ENCODE data around the gene CAMSAP3. TPM values are rescaled to one million over a fixed set of nuclear protein-coding genes. Genes with fewer than 3 reads are reported as not detected.
A peak's percentile ranks its signal among the peaks of the same experiment; 100 is the strongest.

CAMSAP3 gene
- total and polyA plus RNA-seq, 2 experiments from 2014 or later: 22.8 to 58.5 TPM

GRCh38 chr19:7597689-7598088 lies 2.0 kb downstream of the CAMSAP3 start:
- WGBS (ENCODE audit: low lambda C conversion rate, missing lambda C conversion rate): 75% methylated on average over 9 of the region's 9 CpGs
- H3K9me2 ChIP-seq (replicated peaks; ENCODE audit: insufficient read depth): no peaks in the 10 kb centered on the region
- no peak overlapping the region for H3K4me3 ChIP-seq
- H4K20me1 ChIP-seq (ENCODE audit: insufficient read depth, poor library complexity, severe bottlenecking): peaks cover 45% of the 10 kb centered on the region
- peaks cover 5% of the 10 kb centered on the region for H3K4me1 ChIP-seq (ENCODE audit: insufficient read depth)
- H3K9me3 ChIP-seq (ENCODE audit: low read depth): no peaks in the 10 kb centered on the region
- no peaks in the 10 kb centered on the region for H3K36me3 ChIP-seq (replicated peaks; ENCODE audit: insufficient read depth, low read depth)
- DNase-seq (ENCODE audit: low spot score): peak; percentile 42
- TF ChIP-seq EZH2phosphoT487 (IDR thresholded peaks at IDR 0.05; ENCODE audit: low read depth, severe bottlenecking, unreplicated experiment) (no peak), CTCF (IDR thresholded peaks at IDR 0.05; ENCODE audit: poor library complexity) (peak; percentile 13)
- peaks cover 47% of the 10 kb centered on the region for H3K79me2 ChIP-seq
- peak overlapping the region; percentile 16 for H3K27ac ChIP-seq
- peak overlapping the region; percentile 89 for H3K4me2 ChIP-seq
- H3K27me3 ChIP-seq: no peaks in the 10 kb centered on the region
- no peak overlapping the region for H2AFZ ChIP-seq

- DNase-seq (ENCODE audit: low spot score): no peak
- H3K79me2 ChIP-seq: peaks cover 52% of the 10 kb centered on the region
- no peaks in the 10 kb centered on the region for H3K9me3 ChIP-seq (ENCODE audit: low read depth)
- no peaks in the 10 kb centered on the region for H3K9me2 ChIP-seq (replicated peaks; ENCODE audit: insufficient read depth)
- WGBS (ENCODE audit: low lambda C conversion rate, missing lambda C conversion rate): 80% methylated on average over 6 of the region's 6 CpGs
- H3K36me3 ChIP-seq (replicated peaks; ENCODE audit: insufficient read depth, low read depth): no peaks in the 10 kb centered on the region
- no peak overlapping the region for H3K4me3 ChIP-seq
- H4K20me1 ChIP-seq (ENCODE audit: insufficient read depth, poor library complexity, severe bottlenecking): peaks cover 50% of the 10 kb centered on the region
- no peak overlapping the region for H2AFZ ChIP-seq
- H3K4me2 ChIP-seq: peak overlapping the region; percentile 89
- H3K27ac ChIP-seq: no peak overlapping the region
- TF ChIP-seq EZH2 (IDR thresholded peaks at IDR 0.05; ENCODE audit: borderline replicate concordance): no peak
- TF ChIP-seq CTCF (IDR thresholded peaks at IDR 0.05; ENCODE audit: poor library complexity): no peak
- TF ChIP-seq EZH2phosphoT487 (IDR thresholded peaks at IDR 0.05; ENCODE audit: low read depth, severe bottlenecking, unreplicated experiment): no peak
- peaks cover 5% of the 10 kb centered on the region for H3K4me1 ChIP-seq (ENCODE audit: insufficient read depth)
- no peaks in the 10 kb centered on the region for H3K27me3 ChIP-seq
These were observed 2.5 kb downstream of the CAMSAP3 start for GRCh38 chr19:7598180-7598579.

GRCh38 chr19:7600721-7601120 lies 5.1 kb downstream of the CAMSAP3 start:
- H3K9me3 ChIP-seq (ENCODE audit: low read depth): no peaks in the 10 kb centered on the region
- peaks cover 5% of the 10 kb centered on the region for H3K4me1 ChIP-seq (ENCODE audit: insufficient read depth)
- no peaks in the 10 kb centered on the region for H3K27me3 ChIP-seq
- H2AFZ ChIP-seq: no peak overlapping the region
- no peak for TF ChIP-seq EZH2phosphoT487 (IDR thresholded peaks at IDR 0.05; ENCODE audit: low read depth, severe bottlenecking, unreplicated experiment)
- TF ChIP-seq EZH2 (IDR thresholded peaks at IDR 0.05; ENCODE audit: borderline replicate concordance): no peak
- H3K9me2 ChIP-seq (replicated peaks; ENCODE audit: insufficient read depth): no peaks in the 10 kb centered on the region
- no peaks in the 10 kb centered on the region for H3K36me3 ChIP-seq (replicated peaks; ENCODE audit: insufficient read depth, low read depth)
- no peak overlapping the region for H3K4me3 ChIP-seq
- no peak for DNase-seq (ENCODE audit: low spot score)
- peaks cover 75% of the 10 kb centered on the region for H4K20me1 ChIP-seq (ENCODE audit: insufficient read depth, poor library complexity, severe bottlenecking)
- no peak overlapping the region for H3K4me2 ChIP-seq
- no peak overlapping the region for H3K27ac ChIP-seq
- peaks cover 77% of the 10 kb centered on the region for H3K79me2 ChIP-seq

- DNase-seq (ENCODE audit: low spot score): no peak
- Histone ChIP-seq H3K27me3 (no peaks in the 10 kb centered on the region), H3K9me3 (ENCODE audit: low read depth) (no peaks in the 10 kb centered on the region), H3K4me3 (no peak overlapping the region), H2AFZ (no peak overlapping the region), H3K4me2 (no peak overlapping the region), H3K79me2 (peaks cover 67% of the 10 kb centered on the region), H4K20me1 (ENCODE audit: insufficient read depth, poor library complexity, severe bottlenecking) (peaks cover 80% of the 10 kb centered on the region), H3K4me1 (ENCODE audit: insufficient read depth) (peaks cover 1% of the 10 kb centered on the region), H3K36me3 (replicated peaks; ENCODE audit: insufficient read depth, low read depth) (no peaks in the 10 kb centered on the region), H3K27ac (no peak overlapping the region), H3K9me2 (replicated peaks; ENCODE audit: insufficient read depth) (no peaks in the 10 kb centered on the region)
- TF ChIP-seq EZH2 (IDR thresholded peaks at IDR 0.05; ENCODE audit: borderline replicate concordance): no peak
- no peak for TF ChIP-seq CTCF (IDR thresholded peaks at IDR 0.05; ENCODE audit: poor library complexity)
- no peak for TF ChIP-seq EZH2phosphoT487 (IDR thresholded peaks at IDR 0.05; ENCODE audit: low read depth, severe bottlenecking, unreplicated experiment)
- 57% methylated on average over 14 of the region's 15 CpGs for WGBS (ENCODE audit: low lambda C conversion rate, missing lambda C conversion rate)
These were observed 6.7 kb downstream of the CAMSAP3 start for GRCh38 chr19:7602240-7602934.

All from hepatocyte (in vitro differentiated cells).